Eye (tissue), 1 donor: ENCODE measurements around the gene NLRP11.
A peak's percentile ranks its signal among the peaks of the same experiment; 100 is the strongest.

Experiments used
- DNase-seq: peaks from one replicate; pipeline ENCODE4 v3.0.0-alpha.2; 2015

Gene NLRP11

DNA sequence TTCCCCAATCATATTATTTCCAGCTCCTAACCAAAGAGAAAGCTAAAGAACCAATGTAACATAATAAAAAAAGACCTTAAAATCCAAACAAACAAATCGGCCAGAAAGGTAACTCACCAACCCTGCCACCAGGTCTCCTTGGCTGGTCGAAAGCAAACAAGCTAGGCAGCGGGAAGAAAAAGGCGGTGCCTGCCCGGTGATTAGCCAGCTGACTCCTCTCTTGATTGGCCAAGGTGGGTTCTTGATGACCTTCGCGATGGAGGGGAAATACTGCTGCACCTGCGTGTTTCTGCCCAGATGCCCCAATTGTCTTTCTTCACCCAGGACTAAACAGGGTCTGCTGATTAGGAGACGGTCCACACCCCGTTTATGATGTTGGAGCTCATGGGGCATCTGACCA is at the start of gene NLRP11:
Gene NLRP11 (minus strand): TSS at position 154 of the 400 bp plus-strand sequence. CDS start 13,825 bp downstream, outside the sequence.
- no peak for DNase-seq

DNA sequence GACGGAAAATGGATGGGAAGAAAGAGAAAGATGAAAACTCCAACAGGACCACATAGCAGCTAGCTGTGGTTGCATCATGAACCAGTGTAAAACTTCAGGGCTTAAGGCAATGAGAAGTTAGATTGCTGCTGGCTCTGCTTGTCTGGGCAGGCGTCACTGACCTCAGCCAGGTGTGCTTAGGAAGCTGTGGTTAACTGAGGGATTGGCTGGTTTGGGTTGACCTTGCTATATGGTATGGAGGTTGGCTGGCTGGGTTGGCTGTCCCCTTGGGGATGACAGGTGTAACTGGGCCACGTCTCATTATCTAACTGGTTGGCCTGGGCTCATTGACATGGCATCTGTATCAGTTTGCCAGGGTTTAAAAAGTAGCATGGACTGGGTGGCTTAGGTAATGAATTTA is 45.4 kb upstream of the NLRP11 start:
- DNase-seq: no peak

- no peak for DNase-seq
These were observed 38.9 kb upstream of the NLRP11 start for GRCh38 chr19:55870736-55871135.

DNA sequence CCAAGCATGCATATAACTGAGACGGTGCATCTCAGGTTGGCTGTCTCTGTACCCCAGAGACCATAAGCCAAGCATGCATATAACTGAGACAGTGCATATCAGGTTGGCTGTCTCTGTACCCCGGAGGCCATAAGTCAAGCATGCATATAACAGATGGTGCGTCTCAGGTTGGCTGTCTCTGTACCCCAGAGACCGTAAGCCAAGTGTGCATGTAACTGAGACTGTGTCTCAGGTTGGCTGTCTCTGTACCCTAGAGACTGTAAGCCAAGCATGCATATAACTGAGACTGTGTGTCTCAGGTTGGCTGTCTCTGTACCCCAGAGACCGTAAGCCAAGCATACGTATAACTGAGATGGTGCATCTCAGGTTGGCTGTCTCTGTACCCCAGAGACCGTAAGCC is 35.3 kb upstream of the NLRP11 start:
- no peak for DNase-seq

- no peak for DNase-seq
These were observed 34.7 kb upstream of the NLRP11 start for GRCh38 chr19:55866521-55866920.

GRCh38 chr19:55858969-55859368 is 27.2 kb upstream of the NLRP11 start:
- no peak for DNase-seq

DNA sequence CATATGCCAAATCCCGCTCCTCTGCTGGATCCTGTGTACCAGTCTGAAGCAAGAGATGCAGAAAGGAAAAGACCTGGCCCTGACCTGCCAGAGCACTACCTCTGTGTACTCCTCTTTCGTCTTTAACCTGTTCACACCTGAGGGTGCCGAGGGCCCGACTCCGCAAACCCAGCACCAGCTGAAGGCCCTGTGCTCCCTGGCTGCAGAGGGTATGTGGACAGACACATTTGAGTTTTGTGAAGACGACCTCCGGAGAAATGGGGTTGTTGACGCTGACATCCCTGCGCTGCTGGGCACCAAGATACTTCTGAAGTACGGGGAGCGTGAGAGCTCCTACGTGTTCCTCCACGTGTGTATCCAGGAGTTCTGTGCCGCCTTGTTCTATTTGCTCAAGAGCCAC is 26.6 kb upstream of the NLRP11 start:
- DNase-seq: no peak

- DNase-seq: no peak
These were observed 26.2 kb upstream of the NLRP11 start for GRCh38 chr19:55857974-55858373.

GRCh38 chr19:55857149-55857548 is 25.4 kb upstream of the NLRP11 start:
- no peak for DNase-seq

DNA sequence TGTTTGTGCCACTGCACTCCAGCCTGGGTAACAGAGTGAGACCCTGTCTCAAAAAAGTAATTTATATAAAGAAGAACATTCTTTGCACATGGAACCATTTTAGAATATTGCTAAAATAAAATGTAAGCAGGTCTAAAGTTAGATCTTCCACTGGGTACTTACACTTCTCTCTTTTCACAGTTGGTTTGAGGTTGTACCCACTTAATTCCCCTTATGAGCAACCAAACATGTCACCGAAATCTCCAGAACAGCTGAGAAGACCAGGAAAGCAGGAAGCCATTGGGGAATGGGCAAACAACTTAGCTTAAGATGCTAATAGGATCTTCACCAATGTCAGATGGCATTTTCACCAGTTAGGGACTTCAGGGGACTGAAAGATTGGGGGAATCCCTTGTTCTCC is 23.4 kb upstream of the NLRP11 start:
- no peak for DNase-seq

GRCh38 chr19:55838906-55839305 is 7.1 kb upstream of the NLRP11 start:
- DNase-seq: no peak

DNA sequence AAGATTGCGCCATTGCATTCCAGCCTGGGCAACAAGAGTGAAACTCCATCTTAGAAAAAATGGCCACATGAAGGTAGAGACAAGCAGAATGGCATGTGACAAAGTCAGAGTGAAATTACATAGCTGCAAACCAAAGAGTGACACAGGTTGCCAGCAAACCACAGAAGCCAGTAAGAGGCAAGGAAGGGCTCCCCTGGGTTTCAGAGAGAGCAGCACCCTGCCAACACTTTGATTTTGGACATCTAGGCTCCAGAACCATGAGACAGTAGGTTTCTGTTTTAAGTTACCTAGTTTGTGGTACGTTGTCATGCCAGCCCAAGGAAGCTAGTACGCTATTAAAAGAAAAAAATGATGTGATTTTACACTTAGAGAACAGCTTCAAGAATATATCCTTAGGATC is 6.5 kb upstream of the NLRP11 start:
- no peak for DNase-seq

DNA sequence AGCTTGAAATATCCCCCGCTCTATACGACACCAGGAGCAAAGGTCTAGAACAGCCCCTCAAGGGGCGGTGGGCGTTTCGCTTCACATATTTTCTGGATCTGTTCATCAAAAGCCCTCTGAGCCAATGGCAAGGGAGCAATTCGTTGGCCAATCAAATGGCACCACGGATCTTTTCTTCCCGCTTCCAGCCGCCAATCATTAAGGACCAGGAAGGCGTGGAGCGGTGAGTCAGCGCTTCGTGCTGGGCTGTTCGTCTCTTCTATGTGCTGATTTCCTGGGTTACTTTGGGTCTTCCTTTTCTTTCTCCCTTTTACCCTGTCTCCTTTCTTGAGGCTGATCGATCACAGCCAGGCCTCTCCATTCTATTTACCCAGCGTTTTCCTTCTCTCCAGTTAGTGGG is 4.5 kb upstream of the NLRP11 start, which contains the start of gene NLRP4:
Gene NLRP4 (plus strand): TSS at position 201 of the 400 bp plus-strand sequence. CDS start 15,541 bp downstream, outside the sequence.
- DNase-seq: no peak

DNA sequence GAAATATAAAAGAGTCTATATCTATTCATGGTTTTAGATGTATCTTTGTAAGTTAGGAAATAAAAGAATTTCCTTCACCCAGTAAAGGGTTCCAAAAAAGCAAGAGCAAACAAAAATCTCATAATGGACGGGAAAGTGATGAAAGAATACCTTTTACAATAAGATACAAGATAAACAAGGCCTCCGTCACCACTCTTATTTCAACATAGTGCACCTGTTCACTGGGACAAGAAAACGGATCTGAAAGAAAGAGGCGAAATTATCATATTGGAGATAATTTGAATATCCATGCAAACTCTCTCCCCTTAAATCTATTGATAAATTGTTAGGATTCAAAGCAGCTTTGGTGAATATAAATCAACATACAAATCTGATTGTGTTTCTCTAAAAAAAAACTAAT is 877 bp upstream of the NLRP11 start:
- DNase-seq: no peak

DNA sequence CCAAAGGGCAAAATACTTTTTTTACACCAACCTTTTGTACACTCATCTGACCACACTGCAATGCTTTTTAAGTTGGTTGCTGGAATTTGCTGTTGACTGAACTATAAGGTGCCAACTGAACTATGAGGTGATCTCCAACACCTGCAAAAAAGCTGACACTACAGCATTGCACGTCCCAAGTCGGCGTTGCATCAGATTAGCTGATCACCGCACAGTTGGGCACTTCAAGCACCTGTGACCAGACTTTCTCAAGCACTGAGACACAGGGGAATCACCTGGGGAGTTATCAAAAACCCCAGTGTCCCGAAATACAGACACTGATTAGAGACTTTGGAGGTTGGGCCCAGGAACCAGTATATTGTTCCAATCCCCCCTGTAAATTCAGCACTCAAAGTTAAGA is 1.1 kb downstream of the NLRP11 start:
- no peak for DNase-seq

- DNase-seq: no peak
These were observed 11.8 kb downstream of the NLRP11 start for GRCh38 chr19:55820037-55820436.

GRCh38 chr19:55813906-55814305 is 17.9 kb downstream of the NLRP11 start:
- DNase-seq: no peak

- DNase-seq: no peak
These were observed 19.4 kb downstream of the NLRP11 start for GRCh38 chr19:55812449-55812848.

DNA sequence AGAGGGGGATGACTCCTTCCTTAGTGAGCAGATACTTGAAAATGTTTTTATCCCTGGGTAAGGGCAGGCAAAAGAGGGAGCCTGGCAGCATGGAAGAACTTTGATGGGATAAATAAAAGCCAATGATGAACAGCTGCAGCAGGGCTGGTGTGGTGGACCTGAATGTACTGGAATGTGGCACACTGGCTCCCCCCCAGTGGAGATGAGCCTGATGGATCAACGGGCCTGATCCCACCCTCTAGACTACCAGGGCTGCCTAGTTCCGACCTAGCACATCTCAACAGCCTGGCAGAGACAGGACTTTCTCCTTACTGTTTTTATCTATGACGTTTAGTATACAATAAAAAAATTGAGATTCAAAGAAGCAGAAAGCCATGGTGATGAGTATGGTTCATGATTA is 20.5 kb downstream of the NLRP11 start:
- no peak for DNase-seq

GRCh38 chr19:55809381-55810058 is 22.3 kb downstream of the NLRP11 start:
- DNase-seq: peak; percentile 1

GRCh38 chr19:55802281-55802680 is 29.5 kb downstream of the NLRP11 start:
- no peak for DNase-seq

- DNase-seq: no peak
These were observed 30.4 kb downstream of the NLRP11 start for GRCh38 chr19:55801416-55801815.

GRCh38 chr19:55795021-55795420 is 36.8 kb downstream of the NLRP11 start:
- DNase-seq: no peak

DNA sequence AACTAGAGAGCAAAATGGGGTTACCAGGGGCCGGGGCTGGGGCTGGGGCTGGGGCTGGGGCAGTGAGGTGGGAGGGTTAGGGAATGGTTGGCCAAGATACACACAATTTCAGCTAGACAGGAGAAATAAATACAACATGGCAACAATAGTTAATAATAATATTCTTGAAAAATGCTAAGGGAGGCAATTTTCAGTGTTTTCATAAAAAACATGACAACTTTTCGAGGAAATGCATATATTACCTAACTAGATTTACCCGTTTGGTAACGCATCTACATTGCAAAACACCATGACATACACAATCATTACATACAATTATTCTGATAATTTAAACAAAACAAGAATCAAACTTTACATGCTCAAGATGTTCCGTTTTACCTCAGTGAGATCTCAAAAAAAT is 50.7 kb downstream of the NLRP11 start:
- no peak for DNase-seq

DNA sequence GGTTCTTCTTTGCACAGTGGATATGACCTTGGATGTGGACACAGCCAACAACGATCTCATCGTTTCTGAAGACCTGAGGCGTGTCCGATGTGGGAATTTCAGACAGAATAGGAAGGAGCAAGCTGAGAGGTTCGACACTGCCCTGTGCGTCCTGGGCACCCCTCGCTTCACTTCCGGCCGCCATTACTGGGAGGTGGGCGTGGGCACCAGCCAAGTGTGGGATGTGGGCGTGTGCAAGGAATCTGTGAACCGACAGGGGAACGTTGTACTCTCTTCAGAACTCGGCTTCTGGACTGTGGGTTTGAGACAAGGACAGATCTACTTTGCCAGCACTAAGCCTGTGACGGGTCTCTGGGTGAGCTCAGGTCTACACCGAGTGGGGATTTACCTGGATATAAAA is 53.5 kb downstream of the NLRP11 start:
- DNase-seq: no peak
